Lower leg skin (tissue), 3 donors: ENCODE results near the gene LYPD4.

ENCODE experiments used
- POLR2A ChIP-seq, 2 donors: fragments of 450-650 bp; IDR thresholded peaks; one replicate each; pipeline ENCODE4 v1.6.1; 2016 to 2017; ENCODE audit warnings: antibody characterized with exemption in 2 of 2, mild to moderate bottlenecking in 1 of 2, moderate library complexity in 1 of 2
- TF ChIP-seq, protein P1 (sequence below), 3 donors: fragments of 450-650 bp; IDR thresholded peaks; one replicate each; pipeline ENCODE4 v1.5.1; 2016; ENCODE audit warnings: antibody characterized with exemption in 3 of 3, mild to moderate bottlenecking in 3 of 3, moderate library complexity in 2 of 3

- TF ChIP-seq, protein P1, sequence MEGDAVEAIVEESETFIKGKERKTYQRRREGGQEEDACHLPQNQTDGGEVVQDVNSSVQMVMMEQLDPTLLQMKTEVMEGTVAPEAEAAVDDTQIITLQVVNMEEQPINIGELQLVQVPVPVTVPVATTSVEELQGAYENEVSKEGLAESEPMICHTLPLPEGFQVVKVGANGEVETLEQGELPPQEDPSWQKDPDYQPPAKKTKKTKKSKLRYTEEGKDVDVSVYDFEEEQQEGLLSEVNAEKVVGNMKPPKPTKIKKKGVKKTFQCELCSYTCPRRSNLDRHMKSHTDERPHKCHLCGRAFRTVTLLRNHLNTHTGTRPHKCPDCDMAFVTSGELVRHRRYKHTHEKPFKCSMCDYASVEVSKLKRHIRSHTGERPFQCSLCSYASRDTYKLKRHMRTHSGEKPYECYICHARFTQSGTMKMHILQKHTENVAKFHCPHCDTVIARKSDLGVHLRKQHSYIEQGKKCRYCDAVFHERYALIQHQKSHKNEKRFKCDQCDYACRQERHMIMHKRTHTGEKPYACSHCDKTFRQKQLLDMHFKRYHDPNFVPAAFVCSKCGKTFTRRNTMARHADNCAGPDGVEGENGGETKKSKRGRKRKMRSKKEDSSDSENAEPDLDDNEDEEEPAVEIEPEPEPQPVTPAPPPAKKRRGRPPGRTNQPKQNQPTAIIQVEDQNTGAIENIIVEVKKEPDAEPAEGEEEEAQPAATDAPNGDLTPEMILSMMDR (IDR thresholded peaks at IDR 0.05): no peak
- TF ChIP-seq POLR2A (IDR thresholded peaks at IDR 0.05): no peak
These were observed 638 bp upstream of the LYPD4 start for GRCh38 chr19:41845051-41845590.
